Measurements from ENCODE around the gene DCUN1D4.

Gene DCUN1D4

GRCh38 chr4:51855751-51856150 is 12.8 kb downstream of the DCUN1D4 start:
- peaks cover 28 to 42% of the 10 kb centered on the region in 2 donors for H3K4me1 ChIP-seq (ENCODE audit: control insufficient read depth in 1 of 2, insufficient read depth in 2 of 2, low read length in 2 of 2)

GRCh38 chr4:51858605-51859202 is 15.8 kb downstream of the DCUN1D4 start:
- no peaks in the 10 kb centered on the region for H3K27me3 ChIP-seq (ENCODE audit: low read depth, low read length)
- peaks cover under 1 to 2% of the 10 kb centered on the region in 2 donors for H3K36me3 ChIP-seq (ENCODE audit: control insufficient read depth in 1 of 2, insufficient read depth in 2 of 2, low read length in 2 of 2)
- H3K9me3 ChIP-seq (ENCODE audit: control insufficient read depth in 1 of 2, low read length in 2 of 2), result no peaks in the 10 kb centered on the region
- no peak overlapping the region for H3K27ac ChIP-seq (ENCODE audit: low read length)
- no peak overlapping the region for H3K4me3 ChIP-seq (ENCODE audit: low read depth in 1 of 2, low read length in 2 of 2)
- H3K4me1 ChIP-seq (ENCODE audit: control insufficient read depth in 1 of 2, insufficient read depth in 2 of 2, low read length in 2 of 2), result peaks cover 15 to 17% of the 10 kb centered on the region in 2 donors

More at GRCh38 chr4:51855751-51856150, 12.8 kb downstream of the DCUN1D4 start:
- Histone ChIP-seq H3K4me3 (ENCODE audit: low read depth in 1 of 2, low read length in 2 of 2) (no peak overlapping the region), H3K27me3 (ENCODE audit: low read depth, low read length) (no peaks in the 10 kb centered on the region), H3K27ac (ENCODE audit: low read length) (no peak overlapping the region), H3K36me3 (ENCODE audit: control insufficient read depth in 1 of 2, insufficient read depth in 2 of 2, low read length in 2 of 2) (no peaks in the 10 kb centered on the region), H3K9me3 (ENCODE audit: control insufficient read depth in 1 of 2, low read length in 2 of 2) (no peaks in the 10 kb centered on the region)

GRCh38 chr4:51859476-51860031 is 16.6 kb downstream of the DCUN1D4 start:
- H3K36me3 ChIP-seq (ENCODE audit: control insufficient read depth in 1 of 2, insufficient read depth in 2 of 2, low read length in 2 of 2), result peaks cover 9% of the 10 kb centered on the region in 2 donors
- H3K9me3 ChIP-seq (ENCODE audit: control insufficient read depth in 1 of 2, low read length in 2 of 2), result no peaks in the 10 kb centered on the region
- no peaks in the 10 kb centered on the region for H3K27me3 ChIP-seq (ENCODE audit: low read depth, low read length)
- no peak overlapping the region for H3K27ac ChIP-seq (ENCODE audit: low read length)
- H3K4me1 ChIP-seq (ENCODE audit: control insufficient read depth in 1 of 2, insufficient read depth in 2 of 2, low read length in 2 of 2), result peaks cover 15 to 16% of the 10 kb centered on the region in 2 donors
- no peak overlapping the region for H3K4me3 ChIP-seq (ENCODE audit: low read depth in 1 of 2, low read length in 2 of 2)

- no peaks in the 10 kb centered on the region for H3K27me3 ChIP-seq (ENCODE audit: low read depth, low read length)
- peaks cover 10 to 19% of the 10 kb centered on the region in 2 donors for H3K4me1 ChIP-seq (ENCODE audit: control insufficient read depth in 1 of 2, insufficient read depth in 2 of 2, low read length in 2 of 2)
- H3K36me3 ChIP-seq (ENCODE audit: control insufficient read depth in 1 of 2, insufficient read depth in 2 of 2, low read length in 2 of 2), result peaks cover 20 to 35% of the 10 kb centered on the region in 2 donors
These were observed 19.2 kb downstream of the DCUN1D4 start for GRCh38 chr4:51862199-51862598.

GRCh38 chr4:51862781-51863180 is 19.8 kb downstream of the DCUN1D4 start:
- Histone ChIP-seq H3K9me3 (ENCODE audit: control insufficient read depth in 1 of 2, low read length in 2 of 2) (no peaks in the 10 kb centered on the region), H3K27me3 (ENCODE audit: low read depth, low read length) (no peaks in the 10 kb centered on the region), H3K4me3 (ENCODE audit: low read depth in 1 of 2, low read length in 2 of 2) (no peak overlapping the region), H3K36me3 (ENCODE audit: control insufficient read depth in 1 of 2, insufficient read depth in 2 of 2, low read length in 2 of 2) (peaks cover 20 to 41% of the 10 kb centered on the region in 2 donors), H3K4me1 (ENCODE audit: control insufficient read depth in 1 of 2, insufficient read depth in 2 of 2, low read length in 2 of 2) (peaks cover 10 to 21% of the 10 kb centered on the region in 2 donors), H3K27ac (ENCODE audit: low read length) (no peak overlapping the region)

More at GRCh38 chr4:51862199-51862598, 19.2 kb downstream of the DCUN1D4 start:
- H3K27ac ChIP-seq (ENCODE audit: low read length), result no peak overlapping the region
- no peak overlapping the region for H3K4me3 ChIP-seq (ENCODE audit: low read depth in 1 of 2, low read length in 2 of 2)
- no peaks in the 10 kb centered on the region for H3K9me3 ChIP-seq (ENCODE audit: control insufficient read depth in 1 of 2, low read length in 2 of 2)

DNA sequence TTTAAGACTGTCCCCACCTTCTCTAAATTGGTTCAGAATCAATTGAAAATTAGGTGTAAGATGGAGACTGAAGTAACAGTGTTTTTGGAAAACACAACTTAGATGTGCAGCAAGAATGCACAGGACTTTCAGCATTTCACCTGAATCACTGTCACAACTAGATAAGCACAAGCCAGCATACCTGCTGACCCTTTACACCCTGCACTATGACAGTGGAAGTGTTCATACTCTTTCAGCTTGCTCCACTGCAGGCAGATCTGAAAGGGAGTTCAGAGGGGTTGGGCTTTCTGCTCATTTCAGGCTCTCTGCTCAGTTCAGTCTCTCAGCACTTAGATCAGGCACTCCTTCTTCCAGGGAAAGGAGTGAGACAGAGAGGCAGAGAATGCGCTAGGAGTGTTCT is 22.8 kb downstream of the DCUN1D4 start:
- no peaks in the 10 kb centered on the region for H3K27me3 ChIP-seq (ENCODE audit: low read depth, low read length)
- no peaks in the 10 kb centered on the region for H3K9me3 ChIP-seq (ENCODE audit: control insufficient read depth in 1 of 2, low read length in 2 of 2)
- no peak overlapping the region for H3K27ac ChIP-seq (ENCODE audit: low read length)
- H3K4me3 ChIP-seq (ENCODE audit: low read depth in 1 of 2, low read length in 2 of 2), result no peak overlapping the region
- H3K4me1 ChIP-seq (ENCODE audit: control insufficient read depth in 1 of 2, insufficient read depth in 2 of 2, low read length in 2 of 2), result peaks cover 0 to 12% of the 10 kb centered on the region in 2 donors
- peaks cover 20 to 42% of the 10 kb centered on the region in 2 donors for H3K36me3 ChIP-seq (ENCODE audit: control insufficient read depth in 1 of 2, insufficient read depth in 2 of 2, low read length in 2 of 2)

DNA sequence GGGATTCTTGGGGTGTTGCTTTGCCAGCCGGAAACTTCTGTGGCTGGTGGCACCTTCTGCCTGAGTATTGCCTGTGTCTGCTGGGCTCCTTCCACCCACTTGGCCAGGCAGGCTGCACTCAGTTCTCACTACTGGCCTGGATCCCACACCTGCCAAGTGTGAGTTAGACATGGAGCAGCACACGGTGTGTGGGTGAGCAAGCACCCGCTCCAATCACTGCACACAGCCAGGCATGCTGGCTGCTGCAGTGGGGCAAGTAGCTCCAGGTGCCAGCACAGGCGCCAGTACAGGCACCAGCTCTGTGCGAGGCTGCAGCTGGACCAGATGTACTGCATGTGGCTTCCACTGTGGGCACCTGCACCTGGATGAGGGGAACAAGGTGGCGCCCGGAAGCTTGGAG is 23.9 kb downstream of the DCUN1D4 start:
- peaks cover 0 to 12% of the 10 kb centered on the region in 2 donors for H3K4me1 ChIP-seq (ENCODE audit: control insufficient read depth in 1 of 2, insufficient read depth in 2 of 2, low read length in 2 of 2)
- peaks cover 28 to 44% of the 10 kb centered on the region in 2 donors for H3K36me3 ChIP-seq (ENCODE audit: control insufficient read depth in 1 of 2, insufficient read depth in 2 of 2, low read length in 2 of 2)
- no peak overlapping the region for H3K27ac ChIP-seq (ENCODE audit: low read length)
- H3K4me3 ChIP-seq (ENCODE audit: low read depth in 1 of 2, low read length in 2 of 2), result no peak overlapping the region
- no peaks in the 10 kb centered on the region for H3K27me3 ChIP-seq (ENCODE audit: low read depth, low read length)
- no peaks in the 10 kb centered on the region for H3K9me3 ChIP-seq (ENCODE audit: control insufficient read depth in 1 of 2, low read length in 2 of 2)

DNA sequence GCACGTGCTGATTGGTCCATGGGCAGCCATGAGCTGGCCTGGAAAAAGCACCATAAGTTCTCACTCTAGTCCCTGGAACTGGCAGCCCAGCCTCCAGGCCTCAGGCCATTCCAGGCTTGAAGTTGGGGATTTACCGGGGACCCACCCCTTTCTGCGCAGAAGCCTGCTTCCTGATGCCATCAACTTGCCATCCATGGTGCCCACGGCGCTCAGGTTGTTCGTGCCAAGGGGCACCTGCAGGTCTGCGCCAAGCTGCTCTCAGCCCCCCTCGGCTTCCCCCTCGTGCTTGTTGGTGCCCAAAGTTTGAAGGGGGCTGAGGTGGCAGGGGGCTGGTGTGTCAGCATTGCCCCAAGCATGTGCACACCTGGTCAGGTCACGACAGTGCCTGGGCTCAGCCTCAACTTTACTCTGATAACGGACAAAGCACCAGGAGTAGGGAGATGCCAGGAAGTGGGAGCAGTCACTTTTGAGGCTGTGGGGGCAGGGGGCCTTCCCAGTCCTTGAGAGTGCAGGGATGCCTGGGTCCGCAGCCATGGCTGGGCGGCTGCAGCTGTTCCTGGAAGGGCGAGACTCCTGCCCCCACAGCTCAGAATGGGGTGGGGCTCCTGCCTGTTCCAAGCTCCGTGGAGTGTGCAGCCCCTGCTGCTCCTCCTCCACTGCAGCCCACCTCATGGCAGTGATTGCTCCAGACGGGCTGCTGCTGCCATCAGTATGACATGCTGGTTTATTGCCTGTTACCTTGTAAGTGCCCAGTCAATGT is 24.9 kb downstream of the DCUN1D4 start:
- Histone ChIP-seq H3K27ac (ENCODE audit: low read length) (no peak overlapping the region), H3K27me3 (ENCODE audit: low read depth, low read length) (no peaks in the 10 kb centered on the region), H3K9me3 (ENCODE audit: control insufficient read depth in 1 of 2, low read length in 2 of 2) (no peaks in the 10 kb centered on the region), H3K4me3 (ENCODE audit: low read depth in 1 of 2, low read length in 2 of 2) (no peak overlapping the region), H3K4me1 (ENCODE audit: control insufficient read depth in 1 of 2, insufficient read depth in 2 of 2, low read length in 2 of 2) (peaks cover 0 to 12% of the 10 kb centered on the region in 2 donors), H3K36me3 (ENCODE audit: control insufficient read depth in 1 of 2, insufficient read depth in 2 of 2, low read length in 2 of 2) (peaks cover 37 to 54% of the 10 kb centered on the region in 2 donors)

DNA sequence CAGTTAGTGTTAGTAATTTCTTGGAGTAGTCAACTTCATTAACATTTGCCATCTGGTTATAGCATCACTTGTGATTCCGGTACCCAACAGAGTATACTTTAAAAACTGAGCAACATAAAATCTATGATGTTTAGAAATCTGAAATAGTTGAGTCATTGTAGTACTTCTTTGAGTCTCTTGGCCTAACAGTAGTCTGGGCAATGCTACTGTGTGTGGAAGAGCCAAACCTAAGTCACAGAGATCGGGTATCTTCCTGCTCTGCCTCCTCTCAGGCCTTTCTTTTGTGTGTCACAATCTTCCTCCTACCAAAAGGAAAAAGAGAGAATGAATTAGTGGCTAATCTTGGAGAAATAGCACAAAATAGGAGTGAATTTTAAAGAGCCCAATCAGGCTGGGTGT is 25.5 kb downstream of the DCUN1D4 start:
- no peaks in the 10 kb centered on the region for H3K9me3 ChIP-seq (ENCODE audit: control insufficient read depth in 1 of 2, low read length in 2 of 2)
- peaks cover 40 to 60% of the 10 kb centered on the region in 2 donors for H3K36me3 ChIP-seq (ENCODE audit: control insufficient read depth in 1 of 2, insufficient read depth in 2 of 2, low read length in 2 of 2)
- H3K4me1 ChIP-seq (ENCODE audit: control insufficient read depth in 1 of 2, insufficient read depth in 2 of 2, low read length in 2 of 2), result peaks cover 0 to 12% of the 10 kb centered on the region in 2 donors
- H3K27me3 ChIP-seq (ENCODE audit: low read depth, low read length), result no peaks in the 10 kb centered on the region
- H3K4me3 ChIP-seq (ENCODE audit: low read depth in 1 of 2, low read length in 2 of 2), result no peak overlapping the region
- H3K27ac ChIP-seq (ENCODE audit: low read length), result no peak overlapping the region

GRCh38 chr4:51870441-51871188 is 27.7 kb downstream of the DCUN1D4 start:
- Histone ChIP-seq H3K4me3 (ENCODE audit: low read depth in 1 of 2, low read length in 2 of 2) (no peak overlapping the region), H3K4me1 (ENCODE audit: control insufficient read depth in 1 of 2, insufficient read depth in 2 of 2, low read length in 2 of 2) (peaks cover 0 to 12% of the 10 kb centered on the region in 2 donors), H3K36me3 (ENCODE audit: control insufficient read depth in 1 of 2, insufficient read depth in 2 of 2, low read length in 2 of 2) (peaks cover 34 to 60% of the 10 kb centered on the region in 2 donors), H3K27me3 (ENCODE audit: low read depth, low read length) (no peaks in the 10 kb centered on the region), H3K27ac (ENCODE audit: low read length) (no peak overlapping the region), H3K9me3 (ENCODE audit: control insufficient read depth in 1 of 2, low read length in 2 of 2) (no peaks in the 10 kb centered on the region)

Data from muscle layer of duodenum (tissue), 2 donors.